ENCODE data around the gene MOB3C.

DNA sequence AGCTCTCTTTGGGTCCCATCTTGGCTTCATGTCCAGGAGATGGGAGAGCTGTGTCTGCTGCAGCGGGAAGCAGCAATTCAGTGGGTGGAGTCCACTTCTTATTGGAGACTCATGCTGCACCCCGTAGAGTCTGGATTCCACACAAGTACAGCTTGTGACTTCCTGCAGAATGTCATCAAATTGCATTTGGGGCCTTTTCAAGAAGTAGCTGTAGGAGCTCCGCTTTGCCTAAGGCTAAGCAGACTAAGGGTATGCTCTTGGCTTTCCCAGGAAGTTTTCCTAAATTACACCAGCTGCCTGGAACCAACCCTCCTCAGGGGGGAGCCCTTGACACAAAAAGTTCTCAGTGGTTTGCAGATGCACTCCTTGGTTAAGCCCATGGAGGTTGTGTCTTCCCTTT lies 5.7 kb upstream of the MOB3C start:
- no peak for TF ChIP-seq POLR2A (IDR thresholded peaks at IDR 0.05; ENCODE audit: low read depth)
- TF ChIP-seq, protein P1, sequence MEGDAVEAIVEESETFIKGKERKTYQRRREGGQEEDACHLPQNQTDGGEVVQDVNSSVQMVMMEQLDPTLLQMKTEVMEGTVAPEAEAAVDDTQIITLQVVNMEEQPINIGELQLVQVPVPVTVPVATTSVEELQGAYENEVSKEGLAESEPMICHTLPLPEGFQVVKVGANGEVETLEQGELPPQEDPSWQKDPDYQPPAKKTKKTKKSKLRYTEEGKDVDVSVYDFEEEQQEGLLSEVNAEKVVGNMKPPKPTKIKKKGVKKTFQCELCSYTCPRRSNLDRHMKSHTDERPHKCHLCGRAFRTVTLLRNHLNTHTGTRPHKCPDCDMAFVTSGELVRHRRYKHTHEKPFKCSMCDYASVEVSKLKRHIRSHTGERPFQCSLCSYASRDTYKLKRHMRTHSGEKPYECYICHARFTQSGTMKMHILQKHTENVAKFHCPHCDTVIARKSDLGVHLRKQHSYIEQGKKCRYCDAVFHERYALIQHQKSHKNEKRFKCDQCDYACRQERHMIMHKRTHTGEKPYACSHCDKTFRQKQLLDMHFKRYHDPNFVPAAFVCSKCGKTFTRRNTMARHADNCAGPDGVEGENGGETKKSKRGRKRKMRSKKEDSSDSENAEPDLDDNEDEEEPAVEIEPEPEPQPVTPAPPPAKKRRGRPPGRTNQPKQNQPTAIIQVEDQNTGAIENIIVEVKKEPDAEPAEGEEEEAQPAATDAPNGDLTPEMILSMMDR (IDR thresholded peaks at IDR 0.05): peak; percentile 46 to 69 (median 63)
- no peak for TF ChIP-seq EP300 (IDR thresholded peaks at IDR 0.05)
- TF ChIP-seq POLR2AphosphoS5 (IDR thresholded peaks at IDR 0.05): no peak

All from esophagus muscularis mucosa (tissue), 4 donors.